ENCODE measurements around the gene VPS26C. TPM values are rescaled to one million over a fixed set of nuclear protein-coding genes. Genes with fewer than 3 reads are reported as not detected.
A peak's percentile ranks its signal among the peaks of the same experiment; 100 is the strongest.

Gene VPS26C
- total and polyA plus RNA-seq, 2 of the 13 experiments (the other 11 are each of a cell fraction or from before 2014, with no cell fraction given): 30.3 to 39.7 TPM

- TF ChIP-seq ZNF280D (CRISPR knock-in tag; IDR thresholded peaks at IDR 0.05) (no peak), TEF (CRISPR knock-in tag; IDR thresholded peaks at IDR 0.05) (peak; percentile 54; the same call in 1 of the 2 replicates), BATF2 (CRISPR knock-in tag; IDR thresholded peaks at IDR 0.05) (peak; percentile 80; the same call in 1 of the 2 replicates), RXRA (CRISPR knock-in tag; IDR thresholded peaks at IDR 0.05) (peak; percentile 87), TP53 (CRISPR knock-in tag; conservative IDR thresholded peaks at IDR 0.05) (peak; percentile 81; the same call in 1 of the 2 replicates), ZNF512B (CRISPR knock-in tag; IDR thresholded peaks at IDR 0.05; ENCODE audit: borderline replicate concordance) (0 out of 2 replicates have a peak, but pooled peaks have one; percentile 32), DZIP1 (CRISPR knock-in tag; IDR thresholded peaks at IDR 0.05) (peak; percentile 62; the same call in 1 of the 2 replicates), TAF1 (CRISPR knock-in tag; IDR thresholded peaks at IDR 0.05) (peak; percentile 77), REL (CRISPR knock-in tag; conservative IDR thresholded peaks at IDR 0.05) (0 out of 2 replicates have a peak, but pooled peaks have one; percentile 36), ZNF333 (CRISPR knock-in tag; IDR thresholded peaks at IDR 0.05; ENCODE audit: borderline replicate concordance) (peak; percentile 43; the same call in 1 of the 2 replicates), GFI1 (CRISPR knock-in tag; IDR thresholded peaks at IDR 0.05; ENCODE audit: borderline replicate concordance) (peak; percentile 64; the same call in 1 of the 2 replicates)
- TF ChIP-seq, protein P1, sequence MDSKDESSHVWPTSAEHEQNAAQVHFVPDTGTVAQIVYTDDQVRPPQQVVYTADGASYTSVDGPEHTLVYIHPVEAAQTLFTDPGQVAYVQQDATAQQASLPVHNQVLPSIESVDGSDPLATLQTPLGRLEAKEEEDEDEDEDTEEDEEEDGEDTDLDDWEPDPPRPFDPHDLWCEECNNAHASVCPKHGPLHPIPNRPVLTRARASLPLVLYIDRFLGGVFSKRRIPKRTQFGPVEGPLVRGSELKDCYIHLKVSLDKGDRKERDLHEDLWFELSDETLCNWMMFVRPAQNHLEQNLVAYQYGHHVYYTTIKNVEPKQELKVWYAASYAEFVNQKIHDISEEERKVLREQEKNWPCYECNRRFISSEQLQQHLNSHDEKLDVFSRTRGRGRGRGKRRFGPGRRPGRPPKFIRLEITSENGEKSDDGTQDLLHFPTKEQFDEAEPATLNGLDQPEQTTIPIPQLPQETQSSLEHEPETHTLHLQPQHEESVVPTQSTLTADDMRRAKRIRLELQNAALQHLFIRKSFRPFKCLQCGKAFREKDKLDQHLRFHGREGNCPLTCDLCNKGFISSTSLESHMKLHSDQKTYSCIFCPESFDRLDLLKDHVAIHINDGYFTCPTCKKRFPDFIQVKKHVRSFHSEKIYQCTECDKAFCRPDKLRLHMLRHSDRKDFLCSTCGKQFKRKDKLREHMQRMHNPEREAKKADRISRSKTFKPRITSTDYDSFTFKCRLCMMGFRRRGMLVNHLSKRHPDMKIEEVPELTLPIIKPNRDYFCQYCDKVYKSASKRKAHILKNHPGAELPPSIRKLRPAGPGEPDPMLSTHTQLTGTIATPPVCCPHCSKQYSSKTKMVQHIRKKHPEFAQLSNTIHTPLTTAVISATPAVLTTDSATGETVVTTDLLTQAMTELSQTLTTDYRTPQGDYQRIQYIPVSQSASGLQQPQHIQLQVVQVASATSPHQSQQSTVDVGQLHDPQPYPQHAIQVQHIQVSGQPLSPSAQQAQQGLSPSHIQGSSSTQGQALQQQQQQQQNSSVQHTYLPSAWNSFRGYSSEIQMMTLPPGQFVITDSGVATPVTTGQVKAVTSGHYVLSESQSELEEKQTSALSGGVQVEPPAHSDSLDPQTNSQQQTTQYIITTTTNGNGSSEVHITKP (CRISPR knock-in tag; IDR thresholded peaks at IDR 0.05; ENCODE audit: low read depth): no peak
Measured at GRCh38 chr21:37257967-37258877, 8.9 kb downstream of the VPS26C start (continued).

All from HepG2 (cell line).